Mucosa of descending colon (tissue), 3 donors: ENCODE results near the gene PPP1R16B. TPM values are rescaled to one million over a fixed set of nuclear protein-coding genes. Genes with fewer than 3 reads are reported as not detected.

Experiments
- ATAC-seq: fragments of 200-7000 bp; cut with Tn5 transposase; one replicate; pipeline ENCODE4 v1.9.1; 2020; ENCODE audit warnings: mild to moderate bottlenecking, moderate library complexity
- DNase-seq, 3 donors: peaks; one replicate each; pipeline ENCODE4 v3.0.0-alpha.2; 2020
- H3K36me3 ChIP-seq: fragments of 200-600 bp; one replicate; pipeline ENCODE4 v1.8.0; 2021; ENCODE audit warnings: low read depth, mild to moderate bottlenecking
- H3K4me1 ChIP-seq: fragments of 200-600 bp; one replicate; pipeline ENCODE4 v1.8.0; 2021; ENCODE audit warnings: low read depth, mild to moderate bottlenecking
- H3K4me3 ChIP-seq: fragments of 200-600 bp; one replicate; pipeline ENCODE4 v1.8.0; 2021; ENCODE audit warnings: mild to moderate bottlenecking
- H3K9me3 ChIP-seq: fragments of 200-600 bp; one replicate; pipeline ENCODE4 v1.8.0; 2021; ENCODE audit warnings: mild to moderate bottlenecking
- intact Hi-C, 2 donors: fragments of 100-400 bp; cut with DNase I in 1 of 2; cut with micrococcal nuclease in 1 of 2; formaldehyde crosslinking; loops; one replicate each; pipeline versions ENCODE4 v1.11.0 to v1.11.1; 2022; cut with DNase I, micrococcal nuclease
- long read RNA-seq, 2 donors: library from polyadenylated mRNA; unstranded; transcript quantifications; one replicate each; pipeline ENCODE4 v2.0.0, GENCODE V29; 2019 to 2021
- total RNA-seq, 3 donors: library from RNA; stranded (reverse); fragmentation: NEBNext Ultra II Directional in 2 of 3; extraction: Animal tissue kit (Norgen Biotek cat#: 25700) in 2 of 3; gene quantifications; one replicate each; pipeline versions ENCODE4 v1.2.1 to v1.2.4, GENCODE V29; 2021 to 2023
- TF ChIP-seq, protein P1 (sequence below): fragments of 200-600 bp; IDR thresholded peaks from one replicate; pipeline ENCODE4 v1.8.0; 2022; ENCODE audit warnings: antibody characterized with exemption, mild to moderate bottlenecking
- donor health status: DM: no; HTN: no; CAD: no; lungs with moderate emphysema.
- donor health status: DM: no; HTN: no; CAD: no.
- donor health status: DM: no; HTN: yes; CAD: no.

The PPP1R16B gene
- total RNA-seq = 1 to 10 TPM; 4.4 to 5.6 (median 4.4) TPM
- long read RNA-seq, donor 1, full-length matches to known transcripts = 2 of 6 reads
- long read RNA-seq, donor 1, partial matches to known transcripts = 0 of 6 reads
- long read RNA-seq, donor 1, other reads (novel, unspliced or antisense) = 4 of 6 reads
- long read RNA-seq, donor 2 = 0 reads

- no peaks in the 10 kb centered on the region for H3K36me3 ChIP-seq
- no peaks in the 10 kb centered on the region for H3K9me3 ChIP-seq
- intact Hi-C loops = no loop called here
- peaks cover 6% of the 10 kb centered on the region for H3K4me1 ChIP-seq
- TF ChIP-seq, protein P1, sequence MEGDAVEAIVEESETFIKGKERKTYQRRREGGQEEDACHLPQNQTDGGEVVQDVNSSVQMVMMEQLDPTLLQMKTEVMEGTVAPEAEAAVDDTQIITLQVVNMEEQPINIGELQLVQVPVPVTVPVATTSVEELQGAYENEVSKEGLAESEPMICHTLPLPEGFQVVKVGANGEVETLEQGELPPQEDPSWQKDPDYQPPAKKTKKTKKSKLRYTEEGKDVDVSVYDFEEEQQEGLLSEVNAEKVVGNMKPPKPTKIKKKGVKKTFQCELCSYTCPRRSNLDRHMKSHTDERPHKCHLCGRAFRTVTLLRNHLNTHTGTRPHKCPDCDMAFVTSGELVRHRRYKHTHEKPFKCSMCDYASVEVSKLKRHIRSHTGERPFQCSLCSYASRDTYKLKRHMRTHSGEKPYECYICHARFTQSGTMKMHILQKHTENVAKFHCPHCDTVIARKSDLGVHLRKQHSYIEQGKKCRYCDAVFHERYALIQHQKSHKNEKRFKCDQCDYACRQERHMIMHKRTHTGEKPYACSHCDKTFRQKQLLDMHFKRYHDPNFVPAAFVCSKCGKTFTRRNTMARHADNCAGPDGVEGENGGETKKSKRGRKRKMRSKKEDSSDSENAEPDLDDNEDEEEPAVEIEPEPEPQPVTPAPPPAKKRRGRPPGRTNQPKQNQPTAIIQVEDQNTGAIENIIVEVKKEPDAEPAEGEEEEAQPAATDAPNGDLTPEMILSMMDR = no peak
- peak; percentile 85 for ATAC-seq
- H3K4me3 ChIP-seq = peak within 1 kb of the TSS; percentile 17
- DNase-seq = peak; percentile 60 to 87 (median 76)
Measured at GRCh38 chr20:38805502-38805957, at the start of gene PPP1R16B. Gene PPP1R16B (plus strand): TSS chr20:38805697. CDS start chr20:38835926, 30,229 bp downstream.

DNA sequence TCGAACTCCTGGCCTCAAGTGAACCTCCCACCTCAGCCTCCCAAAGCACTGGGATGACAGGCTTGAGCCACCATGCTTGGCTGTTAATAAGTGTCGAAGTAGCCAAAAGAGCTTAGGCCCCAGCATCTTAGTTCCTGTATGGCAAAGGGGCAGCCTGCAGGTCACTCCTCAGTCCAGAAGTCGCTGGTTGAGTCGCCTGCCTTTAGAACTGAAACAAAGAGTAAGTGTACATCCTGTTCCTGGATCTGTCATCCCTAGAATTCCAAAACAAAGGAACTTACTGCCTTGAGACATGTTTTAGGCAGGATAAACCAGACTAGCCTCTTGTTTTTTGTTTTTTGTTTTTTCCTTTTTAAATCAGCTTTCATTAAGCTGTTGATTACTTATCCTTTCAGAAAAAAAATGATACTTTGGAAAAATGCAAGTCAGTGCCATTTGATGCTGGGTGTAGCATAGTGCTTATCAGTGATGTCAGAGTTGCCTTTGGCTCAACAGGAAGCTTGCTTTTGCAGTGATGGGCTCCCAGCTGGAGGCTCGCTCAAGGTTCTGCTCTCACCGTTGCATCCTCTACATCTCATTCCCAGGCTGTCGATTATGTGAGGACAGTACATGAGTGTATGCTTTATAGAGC, 48.2 kb upstream of the PPP1R16B start:
- H3K4me3 ChIP-seq = no peak overlapping the region
- no peaks in the 10 kb centered on the region for H3K9me3 ChIP-seq
- H3K36me3 ChIP-seq = peaks cover 10% of the 10 kb centered on the region
- TF ChIP-seq, protein P1 = no peak
- intact Hi-C loops = loop anchor here in 1 of 2 donors (10.0 kb wide), 1 partner anchor 112 kb away; no protein-coding TSS in a partner anchor
- no peak for DNase-seq
- no peaks in the 10 kb centered on the region for H3K4me1 ChIP-seq
- ATAC-seq = no peak

GRCh38 chr20:38759106-38759505, 46.4 kb upstream of the PPP1R16B start:
- Histone ChIP-seq H3K4me1 (no peaks in the 10 kb centered on the region), H3K9me3 (no peaks in the 10 kb centered on the region), H3K4me3 (no peak overlapping the region), H3K36me3 (peaks cover 10% of the 10 kb centered on the region)
- intact Hi-C loops = loop anchor here in 1 of 2 donors (10.0 kb wide), 1 partner anchor 114 kb away; no protein-coding TSS in a partner anchor
- ATAC-seq (no peak), DNase-seq (no peak)
- TF ChIP-seq, protein P1 = no peak

DNA sequence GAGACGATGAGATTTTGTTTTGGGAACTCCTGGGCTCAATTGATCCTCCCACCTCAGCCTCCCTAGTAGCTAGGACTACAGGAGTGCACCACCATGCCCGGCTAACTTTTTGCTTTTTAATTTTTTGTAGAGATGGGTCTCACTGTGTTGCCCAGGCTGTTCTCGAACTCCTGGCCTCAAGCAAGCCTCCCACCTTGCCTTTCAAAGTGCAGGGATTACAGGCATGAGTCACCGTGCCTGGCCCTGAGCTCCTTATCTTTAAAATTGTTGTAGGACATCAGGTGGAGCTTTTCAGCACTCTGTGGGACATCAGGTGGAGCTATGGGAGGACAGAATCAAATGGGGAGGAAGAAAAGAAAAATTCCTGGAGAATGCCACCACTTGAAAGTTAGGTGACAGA, 44.5 kb upstream of the PPP1R16B start:
- ATAC-seq (no peak), DNase-seq (no peak)
- Histone ChIP-seq H3K4me3 (no peak overlapping the region), H3K36me3 (peaks cover 6% of the 10 kb centered on the region), H3K4me1 (no peaks in the 10 kb centered on the region), H3K9me3 (no peaks in the 10 kb centered on the region)
- TF ChIP-seq, protein P1 = no peak
- intact Hi-C loops = no loop called here

DNA sequence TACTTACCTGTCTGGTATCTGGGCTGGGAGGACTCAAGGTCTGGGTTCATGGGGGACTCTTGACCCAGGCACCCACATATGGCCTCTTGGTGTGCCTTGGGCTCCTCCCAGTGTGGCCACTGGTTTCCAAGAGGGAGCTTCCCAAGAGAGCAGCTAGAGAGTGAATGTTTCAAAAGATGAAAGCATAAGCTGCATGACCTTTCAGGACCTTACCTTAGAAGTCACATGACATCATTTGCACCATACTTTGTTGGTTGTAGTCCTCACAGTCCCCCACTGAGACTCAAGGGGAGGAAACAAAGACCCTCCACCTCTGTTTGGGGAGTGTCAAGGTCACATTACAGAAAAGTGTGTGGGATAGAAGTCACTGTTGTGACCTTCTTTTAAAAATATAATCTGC, 43.3 kb upstream of the PPP1R16B start:
- H3K9me3 ChIP-seq = no peaks in the 10 kb centered on the region
- no peak for ATAC-seq
- no peaks in the 10 kb centered on the region for H3K4me1 ChIP-seq
- no peak overlapping the region for H3K4me3 ChIP-seq
- DNase-seq = no peak
- peaks cover 4% of the 10 kb centered on the region for H3K36me3 ChIP-seq
- TF ChIP-seq, protein P1 = no peak
- intact Hi-C loops = no loop called here
